WTC11 (cell line): ENCODE data around the gene STXBP6. TPM values are rescaled to one million over a fixed set of nuclear protein-coding genes. Genes with fewer than 3 reads are reported as not detected.

ENCODE experiments used
- ATAC-seq: fragments of 200-7000 bp; cut with Tn5 transposase; 2 replicates; pipeline ENCODE4 v1.10.0; 2021; ENCODE audit warnings: mild to moderate bottlenecking, moderate library complexity
- CTCF ChIA-PET: fragments of 300-600 bp; sonication (Branson Sonifier 250); formaldehyde crosslinking; loops from one replicate; lab custom pipeline; 2021; ENCODE audit warnings: antibody characterized with exemption; lab: Charles Lee
- POLR2A ChIA-PET: fragments of 350-600 bp; sonication (Branson Sonifier 250); formaldehyde crosslinking; loops from one replicate; lab custom pipeline; 2021; ENCODE audit warnings: antibody characterized with exemption; lab: Charles Lee
- DNase-seq: peaks from one replicate; pipeline ENCODE4 v3.0.0; 2021; ENCODE audit warnings: low spot score
- H3K27ac Mint-ChIP-seq: 2 replicates; pipeline ENCODE4 v1.8.0; 2021; ENCODE audit warnings: mixed read lengths
- H3K27me3 Mint-ChIP-seq: 2 replicates; pipeline ENCODE4 v1.8.0; 2021; ENCODE audit warnings: low read depth, mild to moderate bottlenecking, moderate library complexity, mixed read lengths
- H3K36me3 Mint-ChIP-seq: 2 replicates; pipeline ENCODE4 v1.8.0; 2021; ENCODE audit warnings: mixed read lengths
- H3K4me1 Mint-ChIP-seq: 2 replicates; pipeline ENCODE4 v1.8.0; 2022; ENCODE audit warnings: mixed read lengths
- H3K4me3 Mint-ChIP-seq: 2 replicates; pipeline ENCODE4 v1.8.0; 2021; ENCODE audit warnings: mild to moderate bottlenecking, moderate library complexity, mixed read lengths
- H3K9me3 Mint-ChIP-seq: 2 replicates; pipeline ENCODE4 v1.8.0; 2021; ENCODE audit warnings: mixed read lengths
- CBFB ChIP-seq: sonication (generic); formaldehyde crosslinking; IDR thresholded peaks from 2 replicates; pipeline ENCODE4 v1.8.1; 2022; ENCODE audit warnings: mild to moderate bottlenecking, low read depth, missing genetic modification reagents
- MYBL2 ChIP-seq: sonication (generic); formaldehyde crosslinking; IDR thresholded peaks from 2 replicates; pipeline ENCODE4 v1.8.1; 2023; ENCODE audit warnings: mild to moderate bottlenecking, moderate library complexity, missing genetic modification reagents
- NFATC4 ChIP-seq: fragments of 250-450 bp; sonication (Bioruptor Pico); IDR thresholded peaks from 2 replicates; pipeline ENCODE4 v1.9.0; 2021; ENCODE audit warnings: mild to moderate bottlenecking
- NR1H2 ChIP-seq: sonication (generic); formaldehyde crosslinking; IDR thresholded peaks from 2 replicates; pipeline ENCODE4 v1.9.0; 2021; ENCODE audit warnings: mild to moderate bottlenecking, moderate library complexity, missing genetic modification reagents
- NR2C2 ChIP-seq: sonication (generic); formaldehyde crosslinking; IDR thresholded peaks from 2 replicates; pipeline ENCODE4 v1.8.0; 2022; ENCODE audit warnings: mild to moderate bottlenecking, missing genetic modification reagents
- OVOL2 ChIP-seq: fragments of 250-450 bp; sonication (Bioruptor Pico); IDR thresholded peaks from 2 replicates; pipeline ENCODE4 v1.9.0; 2021; ENCODE audit warnings: mild to moderate bottlenecking, borderline replicate concordance
- ZNF263 ChIP-seq: sonication (generic); formaldehyde crosslinking; IDR thresholded peaks from 2 replicates; pipeline ENCODE4 v1.8.1; 2022; ENCODE audit warnings: low read depth, mild to moderate bottlenecking, moderate library complexity, missing genetic modification reagents
- total RNA-seq: library from RNA; stranded (reverse); gene quantifications from 3 replicates; pipeline ENCODE4 v1.2.3, GENCODE V29; 2021
- TF ChIP-seq, protein P1 (sequence below): fragments of 250-450 bp; sonication (Bioruptor Pico); IDR thresholded peaks from 2 replicates; pipeline ENCODE4 v1.9.0; 2021; ENCODE audit warnings: mild to moderate bottlenecking
- TF ChIP-seq, protein P2 (sequence below): sonication (generic); formaldehyde crosslinking; IDR thresholded peaks from 2 replicates; pipeline ENCODE4 v1.8.0; 2023; ENCODE audit warnings: missing genetic modification reagents
- TF ChIP-seq, protein P3 (sequence below): sonication (generic); formaldehyde crosslinking; IDR thresholded peaks from 2 replicates; pipeline ENCODE4 v1.8.0; 2022; ENCODE audit warnings: missing genetic modification reagents
- TF ChIP-seq, protein P4 (sequence below): sonication (generic); formaldehyde crosslinking; IDR thresholded peaks from 2 replicates; pipeline ENCODE4 v1.8.0; 2022; ENCODE audit warnings: mild to moderate bottlenecking, missing genetic modification reagents
- TF ChIP-seq, protein P5 (sequence below): sonication (generic); formaldehyde crosslinking; IDR thresholded peaks from 2 replicates; pipeline ENCODE4 v1.8.0; 2022; ENCODE audit warnings: mild to moderate bottlenecking, missing genetic modification reagents
- TF ChIP-seq, protein P6 (sequence below): fragments of 250-450 bp; sonication (Bioruptor Pico); conservative IDR thresholded peaks from 2 replicates; pipeline ENCODE4 v1.9.0; 2021; ENCODE audit warnings: mild to moderate bottlenecking

The STXBP6 gene
- total RNA-seq, 1 experiment from 2014 or later = 4.2 TPM

DNA sequence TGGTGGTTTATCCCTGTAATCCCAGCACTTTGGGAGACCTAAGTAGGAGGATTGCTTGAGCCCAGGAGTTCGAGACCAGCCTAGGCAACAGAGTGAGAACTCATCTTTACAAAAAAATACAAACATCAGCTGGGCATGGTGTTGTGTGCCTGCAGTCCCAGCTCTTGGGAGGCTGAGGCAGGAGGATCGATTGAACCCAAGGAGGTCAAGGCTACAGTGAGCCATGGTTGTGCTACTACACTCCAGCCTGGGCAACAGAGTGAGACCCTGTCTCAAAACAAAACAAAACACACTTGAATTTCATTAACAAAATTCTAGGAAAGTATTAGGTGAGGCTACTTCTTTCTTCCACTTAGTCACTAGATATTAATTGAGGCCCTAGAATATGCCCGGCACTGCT, 77.1 kb downstream of the STXBP6 start:
- H3K4me3 Mint-ChIP-seq = no peak overlapping the region
- no peaks in the 10 kb centered on the region for H3K4me1 Mint-ChIP-seq
- no peak for DNase-seq
- H3K36me3 Mint-ChIP-seq = no peaks in the 10 kb centered on the region
- H3K27me3 Mint-ChIP-seq = no peaks in the 10 kb centered on the region
- no peak for ATAC-seq
- POLR2A ChIA-PET = no interaction called here
- TF ChIP-seq NR2C2 (CRISPR knock-in tag) (no peak), CBFB (CRISPR knock-in tag) (no peak), NR1H2 (CRISPR knock-in tag) (no peak), MYBL2 (CRISPR knock-in tag) (no peak), OVOL2 (CRISPR knock-in tag) (no peak), ZNF263 (CRISPR knock-in tag) (no peak), NFATC4 (CRISPR knock-in tag) (no peak)
- TF ChIP-seq, protein P1, sequence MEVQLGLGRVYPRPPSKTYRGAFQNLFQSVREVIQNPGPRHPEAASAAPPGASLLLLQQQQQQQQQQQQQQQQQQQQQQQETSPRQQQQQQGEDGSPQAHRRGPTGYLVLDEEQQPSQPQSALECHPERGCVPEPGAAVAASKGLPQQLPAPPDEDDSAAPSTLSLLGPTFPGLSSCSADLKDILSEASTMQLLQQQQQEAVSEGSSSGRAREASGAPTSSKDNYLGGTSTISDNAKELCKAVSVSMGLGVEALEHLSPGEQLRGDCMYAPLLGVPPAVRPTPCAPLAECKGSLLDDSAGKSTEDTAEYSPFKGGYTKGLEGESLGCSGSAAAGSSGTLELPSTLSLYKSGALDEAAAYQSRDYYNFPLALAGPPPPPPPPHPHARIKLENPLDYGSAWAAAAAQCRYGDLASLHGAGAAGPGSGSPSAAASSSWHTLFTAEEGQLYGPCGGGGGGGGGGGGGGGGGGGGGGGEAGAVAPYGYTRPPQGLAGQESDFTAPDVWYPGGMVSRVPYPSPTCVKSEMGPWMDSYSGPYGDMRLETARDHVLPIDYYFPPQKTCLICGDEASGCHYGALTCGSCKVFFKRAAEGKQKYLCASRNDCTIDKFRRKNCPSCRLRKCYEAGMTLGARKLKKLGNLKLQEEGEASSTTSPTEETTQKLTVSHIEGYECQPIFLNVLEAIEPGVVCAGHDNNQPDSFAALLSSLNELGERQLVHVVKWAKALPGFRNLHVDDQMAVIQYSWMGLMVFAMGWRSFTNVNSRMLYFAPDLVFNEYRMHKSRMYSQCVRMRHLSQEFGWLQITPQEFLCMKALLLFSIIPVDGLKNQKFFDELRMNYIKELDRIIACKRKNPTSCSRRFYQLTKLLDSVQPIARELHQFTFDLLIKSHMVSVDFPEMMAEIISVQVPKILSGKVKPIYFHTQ = no peak
- TF ChIP-seq, protein P2, sequence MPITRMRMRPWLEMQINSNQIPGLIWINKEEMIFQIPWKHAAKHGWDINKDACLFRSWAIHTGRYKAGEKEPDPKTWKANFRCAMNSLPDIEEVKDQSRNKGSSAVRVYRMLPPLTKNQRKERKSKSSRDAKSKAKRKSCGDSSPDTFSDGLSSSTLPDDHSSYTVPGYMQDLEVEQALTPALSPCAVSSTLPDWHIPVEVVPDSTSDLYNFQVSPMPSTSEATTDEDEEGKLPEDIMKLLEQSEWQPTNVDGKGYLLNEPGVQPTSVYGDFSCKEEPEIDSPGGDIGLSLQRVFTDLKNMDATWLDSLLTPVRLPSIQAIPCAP (CRISPR knock-in tag) = no peak
- TF ChIP-seq, protein P3, sequence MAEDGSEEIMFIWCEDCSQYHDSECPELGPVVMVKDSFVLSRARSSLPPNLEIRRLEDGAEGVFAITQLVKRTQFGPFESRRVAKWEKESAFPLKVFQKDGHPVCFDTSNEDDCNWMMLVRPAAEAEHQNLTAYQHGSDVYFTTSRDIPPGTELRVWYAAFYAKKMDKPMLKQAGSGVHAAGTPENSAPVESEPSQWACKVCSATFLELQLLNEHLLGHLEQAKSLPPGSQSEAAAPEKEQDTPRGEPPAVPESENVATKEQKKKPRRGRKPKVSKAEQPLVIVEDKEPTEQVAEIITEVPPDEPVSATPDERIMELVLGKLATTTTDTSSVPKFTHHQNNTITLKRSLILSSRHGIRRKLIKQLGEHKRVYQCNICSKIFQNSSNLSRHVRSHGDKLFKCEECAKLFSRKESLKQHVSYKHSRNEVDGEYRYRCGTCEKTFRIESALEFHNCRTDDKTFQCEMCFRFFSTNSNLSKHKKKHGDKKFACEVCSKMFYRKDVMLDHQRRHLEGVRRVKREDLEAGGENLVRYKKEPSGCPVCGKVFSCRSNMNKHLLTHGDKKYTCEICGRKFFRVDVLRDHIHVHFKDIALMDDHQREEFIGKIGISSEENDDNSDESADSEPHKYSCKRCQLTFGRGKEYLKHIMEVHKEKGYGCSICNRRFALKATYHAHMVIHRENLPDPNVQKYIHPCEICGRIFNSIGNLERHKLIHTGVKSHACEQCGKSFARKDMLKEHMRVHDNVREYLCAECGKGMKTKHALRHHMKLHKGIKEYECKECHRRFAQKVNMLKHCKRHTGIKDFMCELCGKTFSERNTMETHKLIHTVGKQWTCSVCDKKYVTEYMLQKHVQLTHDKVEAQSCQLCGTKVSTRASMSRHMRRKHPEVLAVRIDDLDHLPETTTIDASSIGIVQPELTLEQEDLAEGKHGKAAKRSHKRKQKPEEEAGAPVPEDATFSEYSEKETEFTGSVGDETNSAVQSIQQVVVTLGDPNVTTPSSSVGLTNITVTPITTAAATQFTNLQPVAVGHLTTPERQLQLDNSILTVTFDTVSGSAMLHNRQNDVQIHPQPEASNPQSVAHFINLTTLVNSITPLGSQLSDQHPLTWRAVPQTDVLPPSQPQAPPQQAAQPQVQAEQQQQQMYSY = no peak
- TF ChIP-seq, protein P4, sequence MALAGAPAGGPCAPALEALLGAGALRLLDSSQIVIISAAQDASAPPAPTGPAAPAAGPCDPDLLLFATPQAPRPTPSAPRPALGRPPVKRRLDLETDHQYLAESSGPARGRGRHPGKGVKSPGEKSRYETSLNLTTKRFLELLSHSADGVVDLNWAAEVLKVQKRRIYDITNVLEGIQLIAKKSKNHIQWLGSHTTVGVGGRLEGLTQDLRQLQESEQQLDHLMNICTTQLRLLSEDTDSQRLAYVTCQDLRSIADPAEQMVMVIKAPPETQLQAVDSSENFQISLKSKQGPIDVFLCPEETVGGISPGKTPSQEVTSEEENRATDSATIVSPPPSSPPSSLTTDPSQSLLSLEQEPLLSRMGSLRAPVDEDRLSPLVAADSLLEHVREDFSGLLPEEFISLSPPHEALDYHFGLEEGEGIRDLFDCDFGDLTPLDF (CRISPR knock-in tag) = no peak
- H3K27ac Mint-ChIP-seq = no peak overlapping the region
- no peaks in the 10 kb centered on the region for H3K9me3 Mint-ChIP-seq
- CTCF ChIA-PET = interaction anchor here (0.9 kb wide), 1 partner anchor 33 kb away, joined by 3 read pairs; no protein-coding TSS in a partner anchor

DNA sequence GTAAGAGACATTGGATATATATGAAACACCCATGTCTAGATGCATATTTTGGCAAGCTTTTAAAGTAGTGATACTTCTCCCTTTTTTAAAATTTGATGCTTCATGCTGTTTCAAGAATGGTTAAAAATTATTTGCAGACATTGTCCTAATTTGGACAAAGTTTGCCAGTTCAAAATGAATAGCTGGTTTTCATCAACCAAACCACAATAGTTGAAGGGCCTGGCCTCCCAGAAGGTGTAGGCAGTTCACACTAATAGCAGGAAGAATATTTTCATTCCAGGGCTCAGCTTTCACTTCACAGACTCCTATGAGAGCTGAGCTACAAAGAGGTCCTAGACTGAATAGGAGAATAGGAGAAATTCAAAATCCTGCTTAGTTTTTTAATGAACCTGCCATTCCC, 78.7 kb downstream of the STXBP6 start:
- CTCF ChIA-PET = no interaction called here
- Mint-ChIP-seq H3K4me1 (peaks cover 6% of the 10 kb centered on the region; the same call in 1 of the 2 replicates), H3K9me3 (no peaks in the 10 kb centered on the region), H3K27me3 (no peaks in the 10 kb centered on the region), H3K4me3 (no peak overlapping the region), H3K27ac (no peak overlapping the region), H3K36me3 (no peaks in the 10 kb centered on the region)
- DNase-seq (no peak), ATAC-seq (no peak)
- TF ChIP-seq, protein P5, sequence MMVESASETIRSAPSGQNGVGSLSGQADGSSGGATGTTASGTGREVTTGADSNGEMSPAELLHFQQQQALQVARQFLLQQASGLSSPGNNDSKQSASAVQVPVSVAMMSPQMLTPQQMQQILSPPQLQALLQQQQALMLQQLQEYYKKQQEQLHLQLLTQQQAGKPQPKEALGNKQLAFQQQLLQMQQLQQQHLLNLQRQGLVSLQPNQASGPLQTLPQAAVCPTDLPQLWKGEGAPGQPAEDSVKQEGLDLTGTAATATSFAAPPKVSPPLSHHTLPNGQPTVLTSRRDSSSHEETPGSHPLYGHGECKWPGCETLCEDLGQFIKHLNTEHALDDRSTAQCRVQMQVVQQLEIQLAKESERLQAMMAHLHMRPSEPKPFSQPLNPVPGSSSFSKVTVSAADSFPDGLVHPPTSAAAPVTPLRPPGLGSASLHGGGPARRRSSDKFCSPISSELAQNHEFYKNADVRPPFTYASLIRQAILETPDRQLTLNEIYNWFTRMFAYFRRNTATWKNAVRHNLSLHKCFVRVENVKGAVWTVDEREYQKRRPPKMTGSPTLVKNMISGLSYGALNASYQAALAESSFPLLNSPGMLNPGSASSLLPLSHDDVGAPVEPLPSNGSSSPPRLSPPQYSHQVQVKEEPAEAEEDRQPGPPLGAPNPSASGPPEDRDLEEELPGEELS = no peak
- TF ChIP-seq, protein P6, sequence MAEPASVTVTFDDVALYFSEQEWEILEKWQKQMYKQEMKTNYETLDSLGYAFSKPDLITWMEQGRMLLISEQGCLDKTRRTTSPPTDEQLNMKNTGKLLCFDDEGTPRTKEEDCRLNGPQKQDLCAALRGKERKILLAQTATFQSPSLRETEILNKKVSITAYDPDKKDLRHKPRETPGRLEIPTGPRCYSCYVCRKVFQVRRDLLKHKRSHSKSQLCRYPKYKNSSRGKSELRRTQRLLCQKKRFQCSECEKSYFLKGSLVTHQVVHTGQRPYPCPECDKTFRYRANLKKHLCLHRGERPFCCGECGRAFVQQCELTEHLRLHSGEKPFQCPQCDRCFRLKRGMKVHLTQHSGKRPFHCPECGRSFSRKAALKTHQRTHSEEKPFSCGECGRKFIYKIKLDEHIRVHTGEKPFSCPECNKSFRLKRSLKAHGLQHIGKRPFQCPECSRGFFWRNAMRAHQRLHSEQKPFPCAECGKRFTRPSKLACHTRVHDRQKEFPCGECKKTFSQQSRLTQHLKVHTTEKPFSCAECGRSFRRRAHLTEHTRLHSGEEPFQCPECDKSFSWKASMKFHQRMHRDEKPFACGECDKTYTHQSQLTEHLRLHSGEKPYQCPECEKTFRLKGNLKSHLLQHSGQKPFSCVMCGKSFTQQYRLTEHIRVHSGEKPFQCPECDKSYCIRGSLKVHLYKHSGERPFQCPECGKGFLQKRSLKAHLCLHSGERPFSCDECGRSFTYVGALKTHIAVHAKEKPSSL (CRISPR knock-in tag) = no peak
- no peak for TF ChIP-seq ZNF263 (CRISPR knock-in tag)
- TF ChIP-seq, protein P3 = no peak
- POLR2A ChIA-PET = no interaction called here
